WERI-Rb-1 (cell line): ENCODE results near the gene GNA14.
"Not testable (repeated sequence)": the region's sequence is repeated elsewhere in the genome, so short reads cannot be mapped to it uniquely, and the experiment has no call there.

ENCODE experiments used
- DNase-seq: peaks from one replicate; pipeline ENCODE4 v3.0.0-alpha.2; 2020
- H3K27ac ChIP-seq: fragments of 250-450 bp; sonication (Bioruptor Pico); 2 replicates; pipeline ENCODE4 v1.5.1; 2020; ENCODE audit warnings: mild to moderate bottlenecking, moderate library complexity
- H3K27me3 ChIP-seq: fragments of 250-450 bp; sonication (Bioruptor Pico); 2 replicates; pipeline ENCODE4 v1.5.1; 2021; ENCODE audit warnings: mild to moderate bottlenecking, low read depth, moderate library complexity; ENCODE audit not compliant: insufficient read depth, severe bottlenecking
- H3K36me3 ChIP-seq: fragments of 250-450 bp; sonication (Bioruptor Pico); 2 replicates; pipeline ENCODE4 v1.5.1; 2020; ENCODE audit warnings: mild to moderate bottlenecking, moderate library complexity
- H3K4me3 ChIP-seq: 2 replicates; pipeline ENCODE4 v1.5.1; 2011; ENCODE audit warnings: low read depth, mild to moderate bottlenecking, control low read depth, low read length
- H3K9me3 ChIP-seq: fragments of 250-450 bp; sonication (Bioruptor Pico); 2 replicates; pipeline ENCODE4 v1.5.1; 2021; ENCODE audit warnings: mild to moderate bottlenecking, moderate library complexity; ENCODE audit not compliant: severe bottlenecking
- TF ChIP-seq, protein P1 (sequence below): IDR thresholded peaks from 2 replicates; pipeline ENCODE4 v1.5.1; 2011; ENCODE audit warnings: low read depth, mild to moderate bottlenecking, control low read depth, inconsistent platforms, low read length

GNA14 gene

DNA sequence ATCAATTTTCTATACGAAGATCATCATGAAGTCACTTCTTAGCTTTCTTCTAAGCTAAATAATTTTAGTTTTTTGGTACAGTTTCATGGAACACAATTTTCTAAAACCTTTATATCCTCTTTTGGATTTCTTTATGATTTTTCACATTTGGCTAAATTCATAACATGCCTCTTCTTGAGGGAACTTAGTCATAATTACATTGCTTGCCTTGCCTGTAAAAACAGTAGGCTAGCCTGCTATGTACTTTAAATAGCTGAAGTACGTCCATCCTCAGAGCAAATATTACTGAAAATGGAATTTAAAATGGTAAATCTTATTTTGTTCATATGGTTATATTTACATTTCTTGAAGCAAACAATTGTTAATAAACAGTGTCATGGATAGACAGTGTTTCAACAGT lies 245.8 kb downstream of the GNA14 start:
- H3K36me3 ChIP-seq, result no peaks in the 10 kb centered on the region; the same call in 1 of the 2 replicates
- H3K9me3 ChIP-seq, result no peaks in the 10 kb centered on the region
- no peak for DNase-seq
- TF ChIP-seq, protein P1, sequence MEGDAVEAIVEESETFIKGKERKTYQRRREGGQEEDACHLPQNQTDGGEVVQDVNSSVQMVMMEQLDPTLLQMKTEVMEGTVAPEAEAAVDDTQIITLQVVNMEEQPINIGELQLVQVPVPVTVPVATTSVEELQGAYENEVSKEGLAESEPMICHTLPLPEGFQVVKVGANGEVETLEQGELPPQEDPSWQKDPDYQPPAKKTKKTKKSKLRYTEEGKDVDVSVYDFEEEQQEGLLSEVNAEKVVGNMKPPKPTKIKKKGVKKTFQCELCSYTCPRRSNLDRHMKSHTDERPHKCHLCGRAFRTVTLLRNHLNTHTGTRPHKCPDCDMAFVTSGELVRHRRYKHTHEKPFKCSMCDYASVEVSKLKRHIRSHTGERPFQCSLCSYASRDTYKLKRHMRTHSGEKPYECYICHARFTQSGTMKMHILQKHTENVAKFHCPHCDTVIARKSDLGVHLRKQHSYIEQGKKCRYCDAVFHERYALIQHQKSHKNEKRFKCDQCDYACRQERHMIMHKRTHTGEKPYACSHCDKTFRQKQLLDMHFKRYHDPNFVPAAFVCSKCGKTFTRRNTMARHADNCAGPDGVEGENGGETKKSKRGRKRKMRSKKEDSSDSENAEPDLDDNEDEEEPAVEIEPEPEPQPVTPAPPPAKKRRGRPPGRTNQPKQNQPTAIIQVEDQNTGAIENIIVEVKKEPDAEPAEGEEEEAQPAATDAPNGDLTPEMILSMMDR, result no peak
- no peaks in the 10 kb centered on the region for H3K27me3 ChIP-seq
- no peak overlapping the region for H3K4me3 ChIP-seq
- no peak overlapping the region for H3K27ac ChIP-seq

DNA sequence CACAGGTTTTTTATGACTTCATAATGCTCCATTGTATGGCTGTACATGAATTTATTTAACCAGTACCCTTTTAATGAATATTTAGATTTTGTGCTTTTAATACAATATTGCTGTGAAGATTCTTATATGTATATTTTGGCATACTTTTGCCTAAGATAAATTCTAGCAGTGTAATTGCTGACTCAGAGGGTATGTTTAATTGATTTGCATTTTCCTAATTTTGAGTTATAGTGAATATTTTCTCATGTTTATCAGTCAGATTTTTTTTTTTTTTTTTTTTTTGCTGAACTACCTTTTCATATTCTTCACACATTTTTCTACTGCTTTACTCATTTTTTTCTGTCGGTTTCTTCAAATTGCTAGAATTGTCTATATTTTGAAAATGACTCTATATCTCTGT lies 248.2 kb downstream of the GNA14 start:
- TF ChIP-seq, protein P1, result no peak
- no peak overlapping the region for H3K27ac ChIP-seq
- H3K27me3 ChIP-seq, result no peaks in the 10 kb centered on the region
- no peak overlapping the region for H3K4me3 ChIP-seq
- no peaks in the 10 kb centered on the region for H3K36me3 ChIP-seq
- DNase-seq, result no peak
- no peaks in the 10 kb centered on the region for H3K9me3 ChIP-seq

DNA sequence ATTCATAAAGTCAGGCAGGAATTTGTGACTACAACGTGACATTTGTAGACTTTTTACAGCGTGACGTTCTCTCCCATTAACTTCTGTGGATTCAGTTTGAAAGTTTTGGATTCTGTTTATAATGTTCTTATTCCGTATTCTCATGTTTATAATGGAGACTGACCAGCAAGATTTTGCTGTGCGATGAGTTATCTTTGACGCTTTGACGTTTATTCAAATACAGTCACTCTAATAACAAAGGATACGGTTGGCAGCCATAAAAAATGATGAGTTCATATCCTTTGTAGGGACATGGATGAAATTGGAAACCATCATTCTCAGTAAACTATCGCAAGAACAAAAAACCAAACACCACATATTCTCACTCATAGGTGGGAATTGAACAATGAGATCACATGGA lies 249.5 kb downstream of the GNA14 start:
- H3K4me3 ChIP-seq, H3K36me3 ChIP-seq, DNase-seq, H3K27me3 ChIP-seq, H3K9me3 ChIP-seq, H3K27ac ChIP-seq: not testable (repeated sequence)

DNA sequence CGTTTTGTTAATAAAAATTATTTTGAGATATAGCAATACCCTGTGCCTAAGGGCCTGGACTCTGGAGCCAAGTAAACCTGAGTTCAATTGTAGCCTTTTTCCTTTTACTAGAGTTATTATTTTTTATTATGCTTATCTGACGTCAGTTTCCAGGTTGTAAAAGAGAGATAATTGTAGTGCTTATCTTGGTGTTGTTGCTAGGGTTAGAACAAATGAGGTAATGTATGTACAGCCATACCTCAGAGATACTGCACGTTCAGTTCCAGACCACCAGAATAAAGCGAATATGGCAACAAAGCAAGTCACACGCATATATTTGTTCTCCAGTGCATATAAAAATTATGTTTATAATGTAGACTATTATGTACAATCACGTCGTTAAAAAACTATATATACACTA lies 255.8 kb downstream of the GNA14 start:
- DNase-seq, result no peak

DNA sequence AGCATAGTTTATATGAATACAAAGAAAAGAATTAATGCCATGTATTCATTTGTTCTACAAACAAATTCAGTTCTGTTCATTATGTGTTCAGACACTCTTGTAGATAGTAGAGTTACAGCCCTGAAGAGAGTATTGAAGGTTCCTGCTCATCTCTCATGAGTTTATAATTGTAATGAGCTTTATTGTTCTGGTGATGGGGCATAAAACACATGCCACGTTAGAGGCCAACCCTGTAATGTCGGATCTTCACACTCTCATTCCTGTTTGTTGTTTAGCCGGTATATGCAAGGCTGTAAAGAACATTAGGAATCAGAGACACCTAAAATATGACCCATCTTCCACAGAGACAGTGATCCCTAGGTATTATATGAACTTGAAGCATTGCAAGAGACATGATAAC lies 256.3 kb downstream of the GNA14 start:
- TF ChIP-seq, protein P1, result no peak
- H3K4me3 ChIP-seq, result no peak overlapping the region
- DNase-seq, result no peak
- no peaks in the 10 kb centered on the region for H3K27me3 ChIP-seq
- no peaks in the 10 kb centered on the region for H3K9me3 ChIP-seq
- no peak overlapping the region for H3K27ac ChIP-seq
- no peaks in the 10 kb centered on the region for H3K36me3 ChIP-seq

More for the DNA sequence above, 255.8 kb downstream of the GNA14 start:
- Histone ChIP-seq H3K36me3 (no peaks in the 10 kb centered on the region), H3K4me3 (no peak overlapping the region), H3K9me3 (no peaks in the 10 kb centered on the region), H3K27me3 (no peaks in the 10 kb centered on the region), H3K27ac (no peak overlapping the region)
- TF ChIP-seq, protein P1, result no peak

DNA sequence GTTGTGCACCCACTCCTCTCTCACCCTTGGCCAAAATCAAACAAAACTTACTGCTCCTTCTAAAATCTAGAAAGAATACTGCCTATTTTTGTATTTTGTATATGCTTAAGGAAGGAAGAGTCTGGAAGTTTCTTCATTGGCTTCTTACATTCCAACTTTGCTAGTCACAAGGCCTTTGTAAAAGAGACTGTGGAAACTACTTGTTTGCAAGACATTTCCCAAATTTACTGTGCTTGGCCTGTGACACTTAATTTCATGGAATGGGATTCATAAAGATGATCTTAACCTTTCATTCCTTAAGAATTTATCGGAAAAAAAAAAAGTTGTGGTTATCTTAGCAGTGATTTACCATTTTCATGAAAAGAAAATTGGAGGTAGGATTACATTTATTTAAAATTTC lies 261.9 kb downstream of the GNA14 start:
- H3K27me3 ChIP-seq, result no peaks in the 10 kb centered on the region
- H3K4me3 ChIP-seq, result no peak overlapping the region
- peaks cover 5% of the 10 kb centered on the region for H3K36me3 ChIP-seq
- DNase-seq, result no peak
- no peak overlapping the region for H3K27ac ChIP-seq
- TF ChIP-seq, protein P1, result no peak
- H3K9me3 ChIP-seq, result no peaks in the 10 kb centered on the region
